Esophagus squamous epithelium (tissue), 5 donors: ENCODE results near the gene HOXD9. TPM values are rescaled to one million over a fixed set of nuclear protein-coding genes. Genes with fewer than 3 reads are reported as not detected.

Source experiments
- DNase-seq: peaks from one replicate; lab custom pipeline; 2025; lab: John Stamatoyannopoulos, UW
- H3K27ac ChIP-seq, 4 donors: fragments of 200-600 bp; sonication (generic); one replicate each; pipeline ENCODE4 v1.5.1; 2016 to 2019; ENCODE audit warnings: mild to moderate bottlenecking in 1 of 4
- H3K27me3 ChIP-seq, 4 donors: fragments of 200-600 bp; sonication (generic); 1 replicate in 3 of 4; 2 replicates in 1 of 4; pipeline versions ENCODE4 v1.5.1 to v1.6.0; 2017 to 2021; ENCODE audit warnings: antibody characterized with exemption in 1 of 4
- H3K36me3 ChIP-seq, 3 donors: fragments of 200-600 bp; sonication (generic); one replicate each; pipeline ENCODE4 v1.5.1; 2016 to 2019
- H3K4me1 ChIP-seq, 3 donors: fragments of 200-600 bp; sonication (generic); one replicate each; pipeline ENCODE4 v1.5.1; 2017 to 2019
- H3K4me3 ChIP-seq, 4 donors: fragments of 200-600 bp; sonication (generic); 1 replicate in 3 of 4; 2 replicates in 1 of 4; pipeline ENCODE4 v1.5.1; 2016 to 2019; ENCODE audit warnings: mild to moderate bottlenecking in 2 of 4, moderate library complexity in 1 of 4
- H3K9me3 ChIP-seq, 3 donors: fragments of 200-600 bp; sonication (generic); one replicate each; pipeline ENCODE4 v1.5.1; 2016 to 2019
- CTCF ChIP-seq, 6 experiments: fragments of 450-650 bp in 4 of 6; fragments of 200-600 bp in 2 of 6; sonication (generic) in 2 of 6; IDR thresholded peaks; one replicate each; pipeline ENCODE4 v1.5.1; 2016 to 2019; ENCODE audit warnings: antibody characterized with exemption in 6 of 6, mild to moderate bottlenecking in 4 of 6, moderate library complexity in 4 of 6
- POLR2A ChIP-seq, 4 donors: fragments of 450-650 bp; IDR thresholded peaks; one replicate each; pipeline ENCODE4 v1.6.1; 2017; ENCODE audit warnings: antibody characterized with exemption in 4 of 4, mild to moderate bottlenecking in 4 of 4, moderate library complexity in 3 of 4
- WGBS, 2 donors: methylation state at CpG; one replicate each; pipeline ENCODE4 v1.1.5; 2018; 5-methylcytosine and 5-hydroxymethylcytosine counted together
- intact Hi-C: fragments of 100-400 bp; cut with DNase I; formaldehyde crosslinking; loops from one replicate; pipeline ENCODE4 v1.15.0; 2022
- total RNA-seq, 4 donors: library from RNA; depleted of rRNA; stranded (reverse); fragments of >200 nt; gene quantifications; one replicate each; pipeline ENCODE4 v1.1.0, GENCODE V29; 2016
- donor health status: DM: yes; HTN: yes; CAD: no.

Gene HOXD9
- total RNA-seq, 4 donors from 2014 or later, result 0.61 to 3.4 TPM; not detected in 2

- Histone ChIP-seq H3K9me3 (no peaks in the 10 kb centered on the region), H3K4me1 (peaks cover 0 to 31% (median 4%) of the 10 kb centered on the region in 3 donors), H3K4me3 (peak overlapping the region in 1 of 4 donors; percentile 24), H3K27me3 (peaks cover 58 to 100% (median 62%) of the 10 kb centered on the region in 4 donors), H3K27ac (no peak overlapping the region), H3K36me3 (no peaks in the 10 kb centered on the region)
- DNase-seq, result no peak
- TF ChIP-seq CTCF (IDR thresholded peaks at IDR 0.05), result peak in 4 of 6 experiments; percentile 19 to 48 (median 23)
- TF ChIP-seq POLR2A (IDR thresholded peaks at IDR 0.05), result no peak
- 16% methylated on average over 23 to 24 of the region's 24 CpGs for WGBS, 2 donors
- intact Hi-C loops, result no loop called here
Observed at GRCh38 chr2:176118601-176119339, 3.7 kb upstream of the HOXD9 start.

GRCh38 chr2:176120364-176121189 lies 1.9 kb upstream of the HOXD9 start:
- Histone ChIP-seq H3K4me1 (peaks cover 0 to 34% (median 4%) of the 10 kb centered on the region in 3 donors), H3K27ac (peak overlapping the region in 1 of 4 donors; percentile 30), H3K9me3 (no peaks in the 10 kb centered on the region), H3K36me3 (no peaks in the 10 kb centered on the region), H3K27me3 (peaks cover 56 to 100% (median 67%) of the 10 kb centered on the region in 4 donors), H3K4me3 (no peak overlapping the region)
- intact Hi-C loops, result loop anchor here (10.0 kb wide), 2 partner anchors 694 to 1024 kb away; no protein-coding TSS in a partner anchor
- TF ChIP-seq POLR2A (IDR thresholded peaks at IDR 0.05), result no peak
- TF ChIP-seq CTCF (IDR thresholded peaks at IDR 0.05), result no peak
- no peak for DNase-seq
- 24 to 25% methylated on average over 13 of the region's 13 CpGs for WGBS, 2 donors

GRCh38 chr2:176121190-176122051 lies 1.1 kb upstream of the HOXD9 start:
- TF ChIP-seq POLR2A (IDR thresholded peaks at IDR 0.05) (no peak), CTCF (IDR thresholded peaks at IDR 0.05) (no peak)
- H3K27me3 ChIP-seq, result peaks cover 48 to 100% (median 66%) of the 10 kb centered on the region in 4 donors
- H3K4me3 ChIP-seq, result peak overlapping the region in 3 of 4 donors; percentile 27 to 59 (median 54)
- no peaks in the 10 kb centered on the region for H3K9me3 ChIP-seq
- peaks cover 0 to 34% (median 4%) of the 10 kb centered on the region in 3 donors for H3K4me1 ChIP-seq
- intact Hi-C loops, result loop anchor here (10.0 kb wide), 2 partner anchors 693 to 1023 kb away; no protein-coding TSS in a partner anchor
- WGBS, 2 donors, result 5 to 21% methylated on average over 10 to 22 of the region's 53 CpGs
- peak overlapping the region; percentile 36 to 85 (median 70) for H3K27ac ChIP-seq
- no peaks in the 10 kb centered on the region for H3K36me3 ChIP-seq
- DNase-seq, result no peak

- no peak for TF ChIP-seq POLR2A (IDR thresholded peaks at IDR 0.05)
- TF ChIP-seq CTCF (IDR thresholded peaks at IDR 0.05), result no peak
- 0 to 8% methylated on average over 3 to 8 of the region's 47 CpGs for WGBS, 2 donors
- H3K4me1 ChIP-seq, result peaks cover 0 to 38% (median 4%) of the 10 kb centered on the region in 3 donors
- DNase-seq, result no peak
- intact Hi-C loops, result loop anchor here (10.0 kb wide), 2 partner anchors 693 to 1023 kb away; no protein-coding TSS in a partner anchor
- H3K27ac ChIP-seq, result peak overlapping the region; percentile 36 to 85 (median 70)
- peaks cover 47 to 100% (median 59%) of the 10 kb centered on the region in 4 donors for H3K27me3 ChIP-seq
- no peaks in the 10 kb centered on the region for H3K9me3 ChIP-seq
- H3K36me3 ChIP-seq, result no peaks in the 10 kb centered on the region
- H3K4me3 ChIP-seq, result peak overlapping the region; percentile 27 to 59 (median 42)
Observed at GRCh38 chr2:176122052-176122682, 352 bp upstream of the HOXD9 start.
